ENCODE results near the gene HMCN2.

Gene HMCN2

GRCh38 chr9:130382636-130383349, 117.2 kb downstream of the HMCN2 start:
- Histone ChIP-seq H3K4me1 (ENCODE audit: control insufficient read depth, insufficient read depth, low read length, unreplicated experiment) (no peaks in the 10 kb centered on the region), H3K27me3 (ENCODE audit: insufficient read depth, low read length) (no peaks in the 10 kb centered on the region), H3K27ac (ENCODE audit: low read depth, low read length) (no peak overlapping the region), H2AFZ (ENCODE audit: low read length, unreplicated experiment) (no peak overlapping the region), H3K79me2 (ENCODE audit: control insufficient read depth, insufficient read depth, low read length, unreplicated experiment) (no peaks in the 10 kb centered on the region), H3K4me3 (ENCODE audit: low read depth, low read length) (no peak overlapping the region), H3K36me3 (ENCODE audit: insufficient read depth, low read length) (no peaks in the 10 kb centered on the region)

- no peak overlapping the region for H3K27ac ChIP-seq (ENCODE audit: low read depth, low read length)
- H3K36me3 ChIP-seq (ENCODE audit: insufficient read depth, low read length), result no peaks in the 10 kb centered on the region
- no peaks in the 10 kb centered on the region for H3K79me2 ChIP-seq (ENCODE audit: control insufficient read depth, insufficient read depth, low read length, unreplicated experiment)
- H3K4me3 ChIP-seq (ENCODE audit: low read depth, low read length), result no peak overlapping the region
- no peak overlapping the region for H2AFZ ChIP-seq (ENCODE audit: low read length, unreplicated experiment)
- H3K27me3 ChIP-seq (ENCODE audit: insufficient read depth, low read length), result no peaks in the 10 kb centered on the region
- no peaks in the 10 kb centered on the region for H3K4me1 ChIP-seq (ENCODE audit: control insufficient read depth, insufficient read depth, low read length, unreplicated experiment)
Observed at GRCh38 chr9:130383350-130383715, 117.8 kb downstream of the HMCN2 start.

GRCh38 chr9:130383979-130384676, 118.6 kb downstream of the HMCN2 start:
- Histone ChIP-seq H3K27me3 (ENCODE audit: insufficient read depth, low read length) (no peaks in the 10 kb centered on the region), H3K36me3 (ENCODE audit: insufficient read depth, low read length) (no peaks in the 10 kb centered on the region), H3K4me3 (ENCODE audit: low read depth, low read length) (no peak overlapping the region), H3K79me2 (ENCODE audit: control insufficient read depth, insufficient read depth, low read length, unreplicated experiment) (no peaks in the 10 kb centered on the region), H3K4me1 (ENCODE audit: control insufficient read depth, insufficient read depth, low read length, unreplicated experiment) (no peaks in the 10 kb centered on the region), H3K27ac (ENCODE audit: low read depth, low read length) (no peak overlapping the region), H2AFZ (ENCODE audit: low read length, unreplicated experiment) (no peak overlapping the region)

- H3K4me3 ChIP-seq (ENCODE audit: low read depth, low read length), result no peak overlapping the region
- H3K27me3 ChIP-seq (ENCODE audit: insufficient read depth, low read length), result no peaks in the 10 kb centered on the region
- H3K79me2 ChIP-seq (ENCODE audit: control insufficient read depth, insufficient read depth, low read length, unreplicated experiment), result no peaks in the 10 kb centered on the region
- H3K36me3 ChIP-seq (ENCODE audit: insufficient read depth, low read length), result no peaks in the 10 kb centered on the region
- no peak overlapping the region for H3K27ac ChIP-seq (ENCODE audit: low read depth, low read length)
- no peak overlapping the region for H2AFZ ChIP-seq (ENCODE audit: low read length, unreplicated experiment)
- no peaks in the 10 kb centered on the region for H3K4me1 ChIP-seq (ENCODE audit: control insufficient read depth, insufficient read depth, low read length, unreplicated experiment)
Observed at GRCh38 chr9:130385257-130385656, 119.7 kb downstream of the HMCN2 start.

GRCh38 chr9:130387398-130387797, 121.8 kb downstream of the HMCN2 start:
- H2AFZ ChIP-seq (ENCODE audit: low read length, unreplicated experiment), result no peak overlapping the region
- no peaks in the 10 kb centered on the region for H3K79me2 ChIP-seq (ENCODE audit: control insufficient read depth, insufficient read depth, low read length, unreplicated experiment)
- no peak overlapping the region for H3K4me3 ChIP-seq (ENCODE audit: low read depth, low read length)
- no peak overlapping the region for H3K27ac ChIP-seq (ENCODE audit: low read depth, low read length)
- H3K4me1 ChIP-seq (ENCODE audit: control insufficient read depth, insufficient read depth, low read length, unreplicated experiment), result no peaks in the 10 kb centered on the region
- no peaks in the 10 kb centered on the region for H3K36me3 ChIP-seq (ENCODE audit: insufficient read depth, low read length)
- no peaks in the 10 kb centered on the region for H3K27me3 ChIP-seq (ENCODE audit: insufficient read depth, low read length)

- no peak overlapping the region for H3K27ac ChIP-seq (ENCODE audit: low read depth, low read length)
- H3K27me3 ChIP-seq (ENCODE audit: insufficient read depth, low read length), result no peaks in the 10 kb centered on the region
- no peak overlapping the region for H3K4me3 ChIP-seq (ENCODE audit: low read depth, low read length)
- no peaks in the 10 kb centered on the region for H3K4me1 ChIP-seq (ENCODE audit: control insufficient read depth, insufficient read depth, low read length, unreplicated experiment)
- H3K36me3 ChIP-seq (ENCODE audit: insufficient read depth, low read length), result no peaks in the 10 kb centered on the region
- H3K79me2 ChIP-seq (ENCODE audit: control insufficient read depth, insufficient read depth, low read length, unreplicated experiment), result no peaks in the 10 kb centered on the region
- H2AFZ ChIP-seq (ENCODE audit: low read length, unreplicated experiment), result no peak overlapping the region
Observed at GRCh38 chr9:130387905-130388304, 122.3 kb downstream of the HMCN2 start.

GRCh38 chr9:130390390-130390789, 124.8 kb downstream of the HMCN2 start:
- no peaks in the 10 kb centered on the region for H3K36me3 ChIP-seq (ENCODE audit: insufficient read depth, low read length)
- no peak overlapping the region for H2AFZ ChIP-seq (ENCODE audit: low read length, unreplicated experiment)
- peaks cover 6% of the 10 kb centered on the region for H3K4me1 ChIP-seq (ENCODE audit: control insufficient read depth, insufficient read depth, low read length, unreplicated experiment)
- H3K4me3 ChIP-seq (ENCODE audit: low read depth, low read length), result no peak overlapping the region
- H3K27ac ChIP-seq (ENCODE audit: low read depth, low read length), result no peak overlapping the region
- H3K79me2 ChIP-seq (ENCODE audit: control insufficient read depth, insufficient read depth, low read length, unreplicated experiment), result no peaks in the 10 kb centered on the region
- no peaks in the 10 kb centered on the region for H3K27me3 ChIP-seq (ENCODE audit: insufficient read depth, low read length)

GRCh38 chr9:130390986-130391385, 125.4 kb downstream of the HMCN2 start:
- no peak overlapping the region for H2AFZ ChIP-seq (ENCODE audit: low read length, unreplicated experiment)
- no peaks in the 10 kb centered on the region for H3K36me3 ChIP-seq (ENCODE audit: insufficient read depth, low read length)
- H3K4me1 ChIP-seq (ENCODE audit: control insufficient read depth, insufficient read depth, low read length, unreplicated experiment), result peaks cover 6% of the 10 kb centered on the region
- H3K27me3 ChIP-seq (ENCODE audit: insufficient read depth, low read length), result no peaks in the 10 kb centered on the region
- no peaks in the 10 kb centered on the region for H3K79me2 ChIP-seq (ENCODE audit: control insufficient read depth, insufficient read depth, low read length, unreplicated experiment)
- H3K4me3 ChIP-seq (ENCODE audit: low read depth, low read length), result no peak overlapping the region
- no peak overlapping the region for H3K27ac ChIP-seq (ENCODE audit: low read depth, low read length)

- Histone ChIP-seq H3K4me3 (ENCODE audit: low read depth, low read length) (no peak overlapping the region), H2AFZ (ENCODE audit: low read length, unreplicated experiment) (no peak overlapping the region), H3K36me3 (ENCODE audit: insufficient read depth, low read length) (no peaks in the 10 kb centered on the region), H3K4me1 (ENCODE audit: control insufficient read depth, insufficient read depth, low read length, unreplicated experiment) (peaks cover 6% of the 10 kb centered on the region), H3K27me3 (ENCODE audit: insufficient read depth, low read length) (no peaks in the 10 kb centered on the region), H3K79me2 (ENCODE audit: control insufficient read depth, insufficient read depth, low read length, unreplicated experiment) (no peaks in the 10 kb centered on the region), H3K27ac (ENCODE audit: low read depth, low read length) (no peak overlapping the region)
Observed at GRCh38 chr9:130391866-130392265, 126.3 kb downstream of the HMCN2 start.

GRCh38 chr9:130393681-130394071, 128.1 kb downstream of the HMCN2 start:
- Histone ChIP-seq H3K36me3 (ENCODE audit: insufficient read depth, low read length) (no peaks in the 10 kb centered on the region), H2AFZ (ENCODE audit: low read length, unreplicated experiment) (no peak overlapping the region), H3K4me1 (ENCODE audit: control insufficient read depth, insufficient read depth, low read length, unreplicated experiment) (peaks cover 6% of the 10 kb centered on the region), H3K4me3 (ENCODE audit: low read depth, low read length) (no peak overlapping the region), H3K79me2 (ENCODE audit: control insufficient read depth, insufficient read depth, low read length, unreplicated experiment) (no peaks in the 10 kb centered on the region), H3K27ac (ENCODE audit: low read depth, low read length) (no peak overlapping the region), H3K27me3 (ENCODE audit: insufficient read depth, low read length) (no peaks in the 10 kb centered on the region)

GRCh38 chr9:130394320-130394719, 128.8 kb downstream of the HMCN2 start:
- Histone ChIP-seq H3K36me3 (ENCODE audit: insufficient read depth, low read length) (no peaks in the 10 kb centered on the region), H3K4me1 (ENCODE audit: control insufficient read depth, insufficient read depth, low read length, unreplicated experiment) (peaks cover 6% of the 10 kb centered on the region), H3K27ac (ENCODE audit: low read depth, low read length) (no peak overlapping the region), H3K79me2 (ENCODE audit: control insufficient read depth, insufficient read depth, low read length, unreplicated experiment) (no peaks in the 10 kb centered on the region), H2AFZ (ENCODE audit: low read length, unreplicated experiment) (no peak overlapping the region), H3K27me3 (ENCODE audit: insufficient read depth, low read length) (no peaks in the 10 kb centered on the region), H3K4me3 (ENCODE audit: low read depth, low read length) (no peak overlapping the region)
